GM18526 (cell line): ENCODE measurements around the gene RANBP1.

Source experiments
- POLR2A ChIP-seq: IDR thresholded peaks from 3 replicates; pipeline ENCODE4 v1.6.1; 2011; ENCODE audit not compliant: insufficient read length; ENCODE audit errors: extremely low read depth

Gene RANBP1

DNA sequence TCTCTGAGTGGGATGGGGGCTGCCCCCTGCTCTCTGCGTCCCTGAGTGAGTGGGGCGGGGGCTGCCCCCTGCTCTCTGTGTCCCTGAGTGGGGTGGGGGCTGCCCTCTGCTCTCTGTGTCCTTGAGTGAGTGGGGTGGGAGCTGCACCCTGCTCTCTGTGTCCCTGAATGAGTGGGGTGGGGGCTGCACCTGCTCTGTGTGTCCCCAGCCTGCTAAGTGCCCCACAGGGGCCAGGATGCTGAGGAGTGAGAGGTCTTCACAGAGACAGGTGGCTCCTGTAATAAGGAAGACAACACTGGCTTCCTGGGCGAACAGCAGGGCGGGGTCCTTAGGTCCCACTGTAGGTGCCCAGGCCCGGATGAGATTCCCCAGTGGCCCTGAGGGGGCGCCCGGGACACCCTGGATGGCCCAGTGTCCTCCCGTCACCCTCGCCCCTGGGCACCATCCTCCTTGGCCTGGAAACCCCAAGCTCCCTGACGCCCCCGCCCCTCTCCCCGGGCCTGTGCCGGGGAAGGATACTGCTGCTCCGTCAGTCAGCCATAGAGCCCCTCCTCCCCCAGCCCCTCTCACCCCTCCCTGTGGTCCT, 38.8 kb downstream of the RANBP1 start:
- TF ChIP-seq POLR2A: no peak

DNA sequence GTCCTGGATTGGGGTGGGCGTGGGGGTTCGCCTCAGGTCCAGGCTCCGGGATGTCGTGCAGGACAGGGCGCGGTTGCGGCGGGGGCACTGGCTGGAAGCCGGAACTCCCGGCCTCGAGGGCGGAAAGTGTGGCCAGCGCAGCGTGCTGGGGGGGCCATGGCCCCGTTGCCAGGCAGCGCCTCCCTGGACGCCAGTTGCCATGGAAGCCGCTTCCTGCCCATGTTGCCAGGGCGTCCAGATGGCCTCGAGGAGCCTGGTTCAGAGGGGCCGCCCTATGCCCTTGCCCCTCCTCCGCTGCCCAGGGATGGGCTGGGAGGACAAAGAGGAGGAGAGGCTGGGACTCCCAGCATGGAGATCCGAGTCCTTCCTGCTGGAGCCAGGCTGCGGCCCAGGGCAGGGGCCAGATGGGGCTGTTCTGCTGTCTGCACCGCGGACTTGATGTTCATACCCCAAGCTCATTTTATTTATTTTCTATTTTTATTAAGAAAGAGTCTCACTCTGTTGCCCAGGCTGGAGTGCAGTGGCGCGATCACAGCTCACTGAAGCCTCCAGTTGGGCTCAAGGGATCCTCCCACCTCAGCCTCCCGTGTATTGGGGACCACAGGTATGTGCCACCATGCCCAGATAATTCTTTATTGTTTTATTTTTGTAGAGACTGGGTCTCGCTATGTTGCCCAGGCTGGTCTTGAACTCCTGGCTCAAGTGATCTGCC, 39.6 kb downstream of the RANBP1 start:
- TF ChIP-seq POLR2A: no peak

DNA sequence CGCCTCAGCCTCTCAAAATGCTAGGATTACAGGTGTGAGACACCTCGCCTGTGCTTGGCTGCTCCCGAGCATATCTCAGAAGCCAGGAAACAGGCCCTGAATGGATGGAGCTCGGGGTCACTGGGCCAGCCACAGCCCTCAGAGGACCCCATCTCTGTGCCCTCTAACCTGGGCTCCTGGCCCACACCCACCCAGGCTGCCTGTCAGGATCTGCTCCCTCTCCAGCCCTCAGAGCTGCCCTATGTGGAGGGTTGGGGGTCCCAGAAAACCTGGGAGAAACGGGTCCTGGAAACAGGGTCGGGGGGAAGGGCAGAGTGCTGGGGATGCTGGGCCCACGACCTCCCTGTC, 40.1 kb downstream of the RANBP1 start:
- no peak for TF ChIP-seq POLR2A

DNA sequence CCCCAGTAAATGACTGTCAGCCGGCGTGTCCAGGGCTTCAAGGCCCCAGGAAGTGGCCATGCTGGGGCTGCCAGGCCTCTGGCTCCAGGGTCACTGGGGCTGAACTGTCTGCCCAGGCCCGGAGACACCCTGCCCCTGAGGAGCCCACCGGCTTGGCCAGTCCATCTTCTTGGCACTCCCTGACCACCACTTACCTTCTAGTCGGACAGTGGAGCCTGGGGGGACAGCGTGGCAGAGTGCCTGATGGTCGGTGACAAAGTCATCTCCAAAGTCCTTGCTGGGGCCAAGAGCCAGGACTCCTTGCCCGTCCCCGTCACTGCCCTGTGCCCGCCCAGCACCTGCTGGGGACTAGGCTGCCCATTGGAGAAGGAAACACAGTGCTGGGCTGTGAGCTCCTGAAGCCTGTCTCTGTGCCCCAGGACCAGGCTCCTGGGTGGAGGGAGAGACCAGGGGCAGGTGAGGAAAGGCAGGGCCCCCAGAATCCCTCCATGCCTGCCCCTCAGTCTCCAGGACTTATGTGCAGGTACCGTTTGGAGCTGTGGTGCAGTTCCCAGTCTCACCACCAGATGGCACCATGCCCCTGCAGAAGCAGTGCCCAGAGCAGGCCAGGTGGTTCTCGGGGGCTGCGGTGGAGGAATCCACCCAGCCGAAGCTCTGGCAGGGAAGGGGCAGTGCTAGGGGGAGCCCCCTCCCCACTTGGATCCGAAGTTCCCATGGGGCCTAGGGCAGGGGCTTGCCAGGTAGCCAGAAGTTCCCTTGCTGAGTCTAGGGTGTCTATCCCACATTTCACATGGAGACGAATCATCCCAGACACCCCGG, 40.9 kb downstream of the RANBP1 start:
- TF ChIP-seq POLR2A: no peak

DNA sequence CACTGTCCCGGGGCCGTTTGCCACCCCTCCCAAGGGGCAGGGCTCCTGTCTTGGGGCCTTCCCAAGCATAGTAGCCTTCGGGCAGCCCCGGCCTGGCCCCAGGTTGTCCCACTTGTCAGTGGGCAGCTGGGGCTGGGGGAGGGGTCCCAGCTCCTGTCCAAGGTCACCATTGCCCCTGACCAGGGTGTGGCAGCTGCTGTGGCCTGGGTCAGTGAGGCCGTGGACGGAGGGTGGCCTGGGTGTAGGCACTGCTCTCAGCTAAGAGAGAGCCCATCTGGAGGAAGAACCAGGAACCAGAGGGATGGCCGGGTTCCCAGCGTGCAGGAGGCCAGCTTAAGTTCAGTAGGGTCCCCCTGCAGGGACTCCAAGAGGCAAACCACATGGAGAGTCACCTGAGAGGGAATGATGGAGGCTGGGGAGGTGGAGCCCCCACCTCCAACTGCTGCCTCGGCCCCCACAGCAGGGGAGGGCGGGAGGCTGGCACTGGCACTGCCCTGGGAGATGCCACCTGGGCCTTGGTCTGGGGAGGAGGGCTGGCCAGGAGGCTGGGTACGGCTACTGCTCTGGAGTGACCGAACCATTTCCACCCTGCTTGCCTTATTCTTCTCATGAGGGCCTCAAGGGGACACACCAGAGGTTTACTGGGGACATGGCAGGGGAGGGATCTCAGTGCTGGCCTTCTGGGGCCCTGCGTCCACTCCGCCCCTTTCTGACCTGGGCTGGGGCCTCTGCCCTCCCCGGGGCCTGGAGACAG, 41.7 kb downstream of the RANBP1 start:
- no peak for TF ChIP-seq POLR2A

DNA sequence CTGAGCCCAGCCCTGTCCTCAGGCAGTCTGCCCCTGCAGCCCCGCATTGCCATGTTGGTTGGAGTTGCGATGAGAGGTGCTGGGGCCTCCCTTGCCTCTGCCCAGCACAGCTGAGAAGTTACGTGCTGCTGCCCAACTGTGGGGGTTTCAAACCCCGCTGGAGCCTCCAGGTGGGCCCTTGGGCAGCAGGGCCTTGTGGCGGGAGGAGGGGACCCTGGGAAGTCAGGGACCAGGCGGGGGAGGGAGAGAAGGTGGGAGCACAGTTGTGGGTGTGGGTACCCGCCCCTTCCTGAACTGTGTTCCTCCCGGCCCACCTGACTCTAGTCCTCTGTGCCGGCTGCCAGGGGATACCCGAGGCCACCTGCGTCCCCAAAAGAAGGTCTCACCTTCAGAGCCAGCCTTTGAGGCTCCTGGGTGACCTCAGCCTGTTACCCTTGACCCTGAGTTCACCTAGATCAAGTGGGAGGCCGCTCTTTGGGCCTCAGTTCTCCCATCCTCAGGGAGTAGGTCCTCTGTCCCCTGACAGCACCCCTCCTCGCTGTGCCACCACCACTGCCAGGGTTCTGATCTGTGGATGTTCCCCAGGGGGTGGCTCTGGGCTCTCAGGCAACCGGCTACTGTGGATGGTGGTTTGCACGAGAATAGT, 42.6 kb downstream of the RANBP1 start:
- TF ChIP-seq POLR2A: no peak

DNA sequence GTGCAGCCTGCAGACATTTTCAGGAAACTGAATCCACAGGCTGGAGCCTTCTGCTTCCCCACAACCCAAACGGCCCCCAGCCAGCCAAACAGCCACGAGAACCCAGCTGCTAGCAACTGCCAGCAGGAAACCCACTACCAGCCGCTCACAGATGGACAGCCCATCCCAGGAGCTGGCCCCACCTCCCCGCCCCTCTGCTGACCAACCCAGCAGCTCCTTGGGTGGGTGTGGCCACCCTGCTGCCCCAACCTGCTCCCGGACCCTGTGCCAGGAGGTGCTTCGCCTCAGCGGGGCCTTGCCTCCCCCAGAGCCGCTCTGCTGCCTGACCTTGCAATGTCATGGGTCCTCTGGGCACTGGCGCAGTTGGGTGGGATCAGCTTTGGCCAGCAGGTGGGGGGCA, 43.2 kb downstream of the RANBP1 start:
- no peak for TF ChIP-seq POLR2A

DNA sequence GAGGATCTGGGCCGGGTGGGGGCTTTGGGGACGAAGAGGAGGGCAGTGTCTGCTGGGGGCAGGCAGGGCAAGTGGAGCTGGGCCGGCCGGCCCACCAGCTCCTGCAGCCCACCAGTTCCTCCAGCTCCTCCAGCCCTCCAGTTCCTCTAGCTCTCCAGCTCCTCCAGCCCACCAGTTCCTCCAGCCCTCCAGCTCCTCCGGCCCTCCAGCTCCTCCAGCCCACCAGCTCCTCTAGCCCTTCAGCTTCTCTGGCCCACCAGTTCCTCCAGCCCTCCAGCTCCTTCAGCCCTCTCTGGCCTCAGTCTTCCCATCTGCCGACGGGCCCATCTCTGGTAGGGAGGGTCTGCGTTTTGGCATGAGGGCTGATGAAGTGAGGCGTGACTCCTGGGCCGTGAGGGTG, 44.1 kb downstream of the RANBP1 start:
- no peak for TF ChIP-seq POLR2A

DNA sequence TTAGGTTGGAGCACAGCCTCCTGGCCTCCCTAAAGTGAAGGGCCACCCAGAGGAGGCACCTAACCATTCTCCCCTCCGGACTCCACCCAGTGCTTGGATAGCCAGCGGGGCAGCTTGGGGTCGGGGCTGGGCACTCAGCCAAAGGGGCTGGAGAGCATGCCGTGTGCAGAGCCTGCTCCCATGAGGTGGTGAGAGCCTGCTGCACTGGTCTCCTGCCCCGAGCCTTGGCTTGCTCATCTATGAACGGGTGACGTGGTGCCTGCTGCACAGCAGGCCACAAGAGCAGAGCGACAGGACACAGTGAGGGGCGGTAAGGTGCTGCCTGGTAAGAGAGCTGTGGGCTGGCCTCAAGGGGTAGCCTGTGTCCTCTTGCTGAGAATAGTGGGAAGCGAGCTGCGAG, 49.0 kb downstream of the RANBP1 start:
- TF ChIP-seq POLR2A: no peak

DNA sequence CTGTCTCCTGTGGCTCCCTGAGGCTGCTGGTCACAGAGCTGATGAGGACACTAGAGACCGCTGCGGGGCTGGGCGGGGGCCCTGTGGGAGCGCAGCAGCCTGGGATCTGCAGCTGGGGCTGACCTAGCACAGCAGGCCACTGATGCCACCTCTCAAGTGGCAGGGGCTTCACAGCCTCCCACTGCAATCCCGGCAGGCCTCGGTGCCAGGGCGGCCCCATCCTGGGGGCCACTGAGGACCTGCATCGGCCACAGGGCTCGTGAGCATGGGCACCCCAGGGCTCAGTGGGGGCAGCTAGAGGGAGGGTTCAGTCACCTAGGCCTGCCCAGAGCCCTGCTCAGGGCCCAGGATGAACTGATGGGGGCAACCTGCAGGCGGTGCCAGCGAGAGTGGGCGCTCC, 49.5 kb downstream of the RANBP1 start:
- TF ChIP-seq POLR2A: no peak

DNA sequence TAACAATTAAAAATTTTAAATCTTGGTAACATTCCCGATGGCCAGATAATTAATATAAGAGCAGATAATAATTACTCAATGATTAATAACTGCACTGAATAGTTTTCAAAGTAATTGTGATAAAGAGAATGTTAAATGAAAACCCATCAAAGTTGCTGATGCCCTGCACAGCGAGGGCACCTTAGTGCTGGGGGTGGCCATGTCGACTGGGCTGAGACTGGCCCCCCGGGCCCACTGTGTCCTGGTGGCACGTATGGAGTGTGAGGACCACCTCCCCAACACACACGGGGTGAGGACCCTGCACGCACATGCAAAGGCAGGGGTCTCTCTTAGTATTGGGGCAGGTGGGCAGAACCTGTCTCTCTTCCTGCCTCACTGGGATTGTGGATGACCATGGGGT, 50.0 kb downstream of the RANBP1 start:
- TF ChIP-seq POLR2A: no peak

DNA sequence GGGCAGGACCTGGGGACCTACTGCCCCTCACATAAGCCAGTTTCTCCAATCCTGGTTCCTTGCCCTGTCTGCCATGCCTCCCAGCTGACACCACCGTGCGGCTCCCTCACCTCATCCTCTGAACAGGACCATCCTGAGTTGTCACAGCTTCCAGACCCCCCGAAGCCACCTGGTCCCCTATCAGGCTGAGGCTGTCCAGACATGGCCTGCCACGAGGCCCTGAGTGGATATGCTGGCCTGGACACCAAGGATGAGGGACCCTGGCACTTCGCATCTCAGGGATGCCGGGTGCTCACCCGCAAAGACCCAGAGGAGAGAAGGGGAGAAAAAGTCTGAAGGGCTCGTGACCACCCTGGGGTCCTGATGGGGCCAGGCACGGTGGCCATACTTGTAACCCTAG, 50.8 kb downstream of the RANBP1 start:
- no peak for TF ChIP-seq POLR2A

DNA sequence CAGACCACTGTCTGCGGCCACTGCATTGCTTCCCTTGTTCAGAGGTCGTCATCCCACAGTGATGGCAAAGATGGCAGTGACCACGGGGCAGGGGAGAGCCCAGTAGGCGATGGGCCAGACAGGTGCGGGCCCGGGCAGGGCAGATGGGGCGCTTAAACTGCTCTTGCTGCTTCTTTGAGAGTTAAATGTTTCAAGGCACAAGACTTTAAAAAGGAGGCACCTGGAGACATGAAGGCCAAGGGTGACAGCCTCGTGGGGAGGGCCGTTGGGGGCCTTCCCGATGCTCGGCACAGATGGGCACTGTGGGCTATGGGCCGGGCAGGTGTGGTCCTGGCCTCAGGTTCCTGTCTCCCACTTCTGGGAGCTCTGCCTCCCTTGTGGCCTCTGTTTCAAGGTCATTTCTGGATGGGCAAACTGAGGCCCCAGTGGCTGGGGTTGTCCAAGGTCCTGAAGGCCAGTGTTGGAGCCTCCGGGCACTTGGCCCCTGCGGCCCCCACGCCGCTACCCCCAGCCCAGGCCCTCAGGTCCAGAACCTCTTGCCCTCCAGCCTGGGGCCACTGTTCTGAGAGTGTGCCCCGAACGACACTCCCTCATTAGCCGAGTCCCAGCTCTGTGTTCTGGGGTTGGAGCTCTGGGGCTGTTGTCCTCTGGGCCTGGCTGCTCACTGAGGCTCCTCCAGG, 51.9 kb downstream of the RANBP1 start:
- no peak for TF ChIP-seq POLR2A

DNA sequence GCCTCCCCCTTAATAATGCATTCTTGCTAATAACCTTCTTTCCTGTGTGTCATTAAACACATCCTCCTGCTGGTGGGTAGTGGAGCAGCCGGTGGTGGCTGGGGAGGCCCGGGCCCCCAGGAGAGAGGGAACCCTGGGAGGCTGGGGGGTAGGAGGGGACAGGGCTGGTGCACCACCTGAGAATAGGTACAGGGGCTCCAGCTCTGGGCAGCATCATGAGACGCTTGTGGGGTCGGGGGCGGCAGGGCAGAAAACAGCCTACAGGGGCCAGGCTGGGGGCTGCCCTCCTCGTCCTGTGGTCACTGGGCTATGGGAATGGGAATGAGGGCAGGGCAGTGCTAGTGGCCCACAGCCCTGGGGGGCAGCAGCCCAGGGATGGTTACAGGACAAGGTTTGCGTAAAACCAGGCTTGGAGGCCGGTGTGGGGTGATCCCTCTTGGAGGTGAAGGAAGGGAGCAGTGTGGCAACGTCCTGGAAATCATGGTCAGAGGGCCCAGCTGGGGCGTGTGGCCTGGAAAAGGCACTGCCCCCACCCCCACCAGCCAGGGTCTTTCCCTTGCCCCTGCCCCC, 53.4 kb downstream of the RANBP1 start:
- TF ChIP-seq POLR2A: no peak

DNA sequence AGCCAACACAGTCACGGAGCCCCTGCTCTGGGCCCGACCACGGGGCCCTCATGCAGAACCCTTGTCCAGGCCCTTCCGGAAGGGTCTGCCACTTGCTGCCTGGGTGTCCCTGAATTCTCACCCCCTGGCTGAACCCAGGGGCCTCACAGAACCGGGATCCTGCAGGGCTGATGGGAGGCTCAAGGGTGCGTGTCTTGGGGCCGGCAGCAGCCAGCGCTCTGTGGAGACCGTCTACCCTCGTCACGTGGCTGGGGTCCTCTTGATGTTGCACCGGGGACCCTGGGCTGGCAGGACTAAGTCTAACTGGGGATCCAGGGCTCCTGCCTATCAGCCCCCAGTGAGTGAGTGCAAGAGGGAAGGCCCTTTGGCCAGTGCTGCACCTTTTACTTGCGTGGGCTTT, 54.3 kb downstream of the RANBP1 start:
- TF ChIP-seq POLR2A: no peak
